OCI-LY3 (cell line): Measurements from ENCODE around the gene SMURF2.
"Not testable (repeated sequence)": the region's sequence is repeated elsewhere in the genome, so short reads cannot be mapped to it uniquely, and the experiment has no call there.

Experiments
- H2AFZ ChIP-seq: fragments of 200-600, 300-600 bp; shearing (Covaris generic); 2 replicates; pipeline ENCODE4 v1.6.0; 2014; ENCODE audit warnings: antibody characterized with exemption, low read depth, low read length
- H3K27ac ChIP-seq: fragments of 200-600, 300-600 bp; sonication (generic); 2 replicates; pipeline ENCODE4 v1.5.1; 2014; ENCODE audit warnings: mild to moderate bottlenecking, low read length, moderate library complexity, mixed read lengths
- H3K27me3 ChIP-seq: fragments of 200-600, 300-600 bp; sonication (generic); 2 replicates; pipeline ENCODE4 v1.6.1; 2014; ENCODE audit warnings: low read depth, low read length, mixed read lengths
- H3K36me3 ChIP-seq: fragments of 200-600, 300-600 bp; sonication (generic); replicated peaks from 2 replicates; pipeline ENCODE3; 2014; ENCODE audit warnings: low read depth, low read length, mixed read lengths
- H3K4me1 ChIP-seq: fragments of 300-600, 200-600 bp; sonication (generic); 2 replicates; pipeline ENCODE4 v1.6.1; 2014; ENCODE audit warnings: low read length, mixed read lengths
- H3K4me2 ChIP-seq: fragments of 200-600, 300-600 bp; sonication (generic); 2 replicates; pipeline ENCODE4 v1.6.1; 2014; ENCODE audit warnings: low read length, mixed read lengths
- H3K4me3 ChIP-seq: fragments of 300-600, 200-600 bp; sonication (generic); 2 replicates; pipeline ENCODE4 v1.5.1; 2014; ENCODE audit warnings: antibody characterized with exemption, mild to moderate bottlenecking, low read length, moderate library complexity
- H3K79me2 ChIP-seq: fragments of 300-600, 200-600 bp; shearing (Covaris generic); 2 replicates; pipeline ENCODE4 v1.6.1; 2014; ENCODE audit warnings: mild to moderate bottlenecking, low read length, mixed read lengths
- H3K9ac ChIP-seq: fragments of 300-600, 200-600 bp; shearing (Covaris generic); 2 replicates; pipeline ENCODE4 v1.6.0; 2014; ENCODE audit warnings: mild to moderate bottlenecking, low read length, moderate library complexity
- H3K9me3 ChIP-seq: fragments of 200-600, 300-600 bp; shearing (Covaris generic); 2 replicates; pipeline ENCODE4 v1.6.1; 2014; ENCODE audit warnings: low read length, mixed read lengths; ENCODE audit not compliant: insufficient read depth
- H4K20me1 ChIP-seq: fragments of 200-600, 300-600 bp; sonication (generic); 2 replicates; pipeline ENCODE4 v1.6.1; 2016; ENCODE audit warnings: low read length, mixed read lengths; ENCODE audit not compliant: insufficient read depth
- CTCF ChIP-seq: fragments of 200-600, 300-600 bp; sonication (generic); IDR thresholded peaks from 2 replicates; pipeline ENCODE4 v1.5.1; 2014; ENCODE audit warnings: antibody characterized with exemption, low read length, low read depth
- EZH2phosphoT487 ChIP-seq: fragments of 200-600 bp; shearing (Covaris generic); IDR thresholded peaks from 2 replicates; pipeline ENCODE4 v1.6.1; 2018; ENCODE audit warnings: antibody characterized with exemption, mixed run types, low read depth

The SMURF2 gene

GRCh38 chr17:64611369-64611768 is 50.7 kb downstream of the SMURF2 start:
- peaks cover 11% of the 10 kb centered on the region; the same call in 1 of the 2 replicates for H4K20me1 ChIP-seq
- H3K4me2 ChIP-seq: no peak overlapping the region
- H3K4me3 ChIP-seq: no peak overlapping the region
- peaks cover 15% of the 10 kb centered on the region; the same call in 1 of the 2 replicates for H3K79me2 ChIP-seq
- no peak overlapping the region for H3K9ac ChIP-seq
- no peak overlapping the region for H2AFZ ChIP-seq
- no peak for TF ChIP-seq EZH2phosphoT487
- no peak for TF ChIP-seq CTCF
- H3K9me3 ChIP-seq: no peaks in the 10 kb centered on the region
- no peaks in the 10 kb centered on the region for H3K36me3 ChIP-seq
- H3K27me3 ChIP-seq: no peaks in the 10 kb centered on the region
- H3K4me1 ChIP-seq: peaks cover 17% of the 10 kb centered on the region
- no peak overlapping the region for H3K27ac ChIP-seq

GRCh38 chr17:64610244-64610643 is 51.9 kb downstream of the SMURF2 start:
- Histone ChIP-seq H3K4me1 (peaks cover 17% of the 10 kb centered on the region), H3K79me2 (peaks cover 19% of the 10 kb centered on the region; the same call in 1 of the 2 replicates), H4K20me1 (peaks cover 14% of the 10 kb centered on the region; the same call in 1 of the 2 replicates)
- not testable (repeated sequence) for H3K9me3 ChIP-seq, H3K4me2 ChIP-seq, H3K27me3 ChIP-seq, H3K9ac ChIP-seq, H3K27ac ChIP-seq, H2AFZ ChIP-seq, H3K4me3 ChIP-seq, H3K36me3 ChIP-seq

GRCh38 chr17:64608571-64608981 is 53.5 kb downstream of the SMURF2 start:
- Histone ChIP-seq H3K27me3 (no peaks in the 10 kb centered on the region), H3K36me3 (no peaks in the 10 kb centered on the region), H3K4me3 (no peak overlapping the region), H4K20me1 (0 out of 2 replicates have a peak, but pooled peaks cover 7% of the 10 kb centered on the region), H3K9ac (no peak overlapping the region), H3K4me1 (peaks cover 13% of the 10 kb centered on the region), H3K27ac (no peak overlapping the region), H3K9me3 (no peaks in the 10 kb centered on the region), H3K79me2 (peaks cover 11% of the 10 kb centered on the region; the same call in 1 of the 2 replicates), H3K4me2 (no peak overlapping the region; the same call in 1 of the 2 replicates), H2AFZ (no peak overlapping the region)
- no peak for TF ChIP-seq CTCF

- Histone ChIP-seq H3K4me2 (no peak overlapping the region; the same call in 1 of the 2 replicates), H3K9me3 (no peaks in the 10 kb centered on the region), H3K79me2 (peaks cover 11% of the 10 kb centered on the region; the same call in 1 of the 2 replicates), H4K20me1 (0 out of 2 replicates have a peak, but pooled peaks cover 7% of the 10 kb centered on the region), H3K4me3 (no peak overlapping the region), H3K9ac (no peak overlapping the region), H3K4me1 (peaks cover 9% of the 10 kb centered on the region), H3K36me3 (no peaks in the 10 kb centered on the region), H3K27me3 (no peaks in the 10 kb centered on the region), H2AFZ (no peak overlapping the region), H3K27ac (no peak overlapping the region)
- TF ChIP-seq EZH2phosphoT487: no peak
- no peak for TF ChIP-seq CTCF
Observed at GRCh38 chr17:64607862-64608565, 54.1 kb downstream of the SMURF2 start.

- H3K9ac ChIP-seq, H3K4me3 ChIP-seq, H3K4me2 ChIP-seq, H3K9me3 ChIP-seq, H4K20me1 ChIP-seq, H3K27ac ChIP-seq, H2AFZ ChIP-seq, H3K27me3 ChIP-seq, H3K36me3 ChIP-seq, H3K79me2 ChIP-seq: not testable (repeated sequence)
- H3K4me1 ChIP-seq: peaks cover 11% of the 10 kb centered on the region
Observed at GRCh38 chr17:64604532-64604931, 57.6 kb downstream of the SMURF2 start.
